ENCODE measurements around the gene BGLAP. TPM values are rescaled to one million over a fixed set of nuclear protein-coding genes. Genes with fewer than 3 reads are reported as not detected.

BGLAP gene
- total RNA-seq, 1 donor from 2014 or later = not detected

DNA sequence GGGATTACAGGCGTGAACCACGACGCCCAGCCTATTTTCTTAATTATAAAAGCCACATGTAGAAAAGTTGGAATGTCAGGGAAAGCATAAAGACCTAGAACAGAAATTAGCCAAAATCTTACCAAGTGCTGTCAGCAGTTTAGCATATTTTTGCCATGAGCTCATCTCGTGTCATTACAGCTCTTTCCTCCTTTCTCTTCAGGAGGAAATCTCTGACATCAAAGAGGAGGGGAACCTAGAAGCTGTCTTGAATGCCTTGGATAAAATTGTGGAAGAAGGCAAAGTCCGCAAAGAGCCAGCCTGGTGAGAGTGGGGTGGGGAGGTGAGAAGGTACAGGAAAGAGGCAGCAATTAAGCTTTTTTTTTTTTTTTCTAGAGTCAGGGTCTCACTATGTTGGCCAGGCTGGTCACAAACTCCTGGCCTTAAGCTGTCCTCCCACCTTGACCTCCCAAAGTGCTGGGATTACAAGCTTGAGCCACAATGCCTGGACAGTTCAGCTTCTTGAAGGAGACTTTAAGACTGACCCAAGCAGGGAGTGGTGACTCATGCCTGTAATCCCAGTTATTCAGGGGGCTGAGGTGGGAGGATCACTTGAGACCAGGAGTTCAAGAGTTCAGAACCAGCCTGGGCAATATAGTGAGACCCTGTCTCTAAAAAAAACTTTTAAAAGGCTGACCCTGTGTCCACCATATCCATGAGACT lies 8.4 kb upstream of the BGLAP start:
- no peaks in the 10 kb centered on the region for H3K36me3 Mint-ChIP-seq (ENCODE audit: unreplicated experiment)
- TF ChIP-seq, protein P1, sequence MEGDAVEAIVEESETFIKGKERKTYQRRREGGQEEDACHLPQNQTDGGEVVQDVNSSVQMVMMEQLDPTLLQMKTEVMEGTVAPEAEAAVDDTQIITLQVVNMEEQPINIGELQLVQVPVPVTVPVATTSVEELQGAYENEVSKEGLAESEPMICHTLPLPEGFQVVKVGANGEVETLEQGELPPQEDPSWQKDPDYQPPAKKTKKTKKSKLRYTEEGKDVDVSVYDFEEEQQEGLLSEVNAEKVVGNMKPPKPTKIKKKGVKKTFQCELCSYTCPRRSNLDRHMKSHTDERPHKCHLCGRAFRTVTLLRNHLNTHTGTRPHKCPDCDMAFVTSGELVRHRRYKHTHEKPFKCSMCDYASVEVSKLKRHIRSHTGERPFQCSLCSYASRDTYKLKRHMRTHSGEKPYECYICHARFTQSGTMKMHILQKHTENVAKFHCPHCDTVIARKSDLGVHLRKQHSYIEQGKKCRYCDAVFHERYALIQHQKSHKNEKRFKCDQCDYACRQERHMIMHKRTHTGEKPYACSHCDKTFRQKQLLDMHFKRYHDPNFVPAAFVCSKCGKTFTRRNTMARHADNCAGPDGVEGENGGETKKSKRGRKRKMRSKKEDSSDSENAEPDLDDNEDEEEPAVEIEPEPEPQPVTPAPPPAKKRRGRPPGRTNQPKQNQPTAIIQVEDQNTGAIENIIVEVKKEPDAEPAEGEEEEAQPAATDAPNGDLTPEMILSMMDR (IDR thresholded peaks at IDR 0.05; ENCODE audit: partially characterized antibody, unreplicated experiment) = no peak
- H3K27ac Mint-ChIP-seq (ENCODE audit: unreplicated experiment) = no peak overlapping the region
- peaks cover 2% of the 10 kb centered on the region for H3K27me3 Mint-ChIP-seq (ENCODE audit: unreplicated experiment)
- peaks cover 5% of the 10 kb centered on the region for H3K9me3 Mint-ChIP-seq (ENCODE audit: unreplicated experiment)
- no peak for DNase-seq
- H3K4me1 Mint-ChIP-seq (ENCODE audit: low read depth, unreplicated experiment) = peaks cover 10% of the 10 kb centered on the region
- no peak overlapping the region for H3K4me3 Mint-ChIP-seq (ENCODE audit: unreplicated experiment)

DNA sequence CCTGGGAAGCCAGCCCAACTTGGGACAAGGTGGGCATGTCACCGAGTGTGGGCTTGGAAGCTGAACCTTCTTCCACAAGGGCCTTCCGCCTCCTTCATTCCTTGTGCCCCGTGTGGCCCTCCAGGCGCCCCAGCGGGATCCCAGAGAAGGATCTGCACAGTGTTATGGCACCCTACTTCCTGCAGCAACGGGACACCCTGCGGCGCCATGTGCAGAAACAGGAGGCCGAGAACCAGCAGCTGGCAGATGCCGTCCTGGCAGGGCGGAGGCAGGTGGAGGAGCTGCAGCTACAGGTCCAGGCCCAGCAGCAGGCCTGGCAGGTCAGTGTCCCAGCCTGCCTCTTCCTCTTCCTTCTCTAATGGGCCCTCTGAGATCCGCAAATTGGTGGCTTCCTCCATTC lies 5.8 kb upstream of the BGLAP start:
- Mint-ChIP-seq H3K4me3 (ENCODE audit: unreplicated experiment) (no peak overlapping the region), H3K27ac (ENCODE audit: unreplicated experiment) (no peak overlapping the region), H3K27me3 (ENCODE audit: unreplicated experiment) (peaks cover 5% of the 10 kb centered on the region), H3K4me1 (ENCODE audit: low read depth, unreplicated experiment) (peaks cover 12% of the 10 kb centered on the region), H3K9me3 (ENCODE audit: unreplicated experiment) (peaks cover 5% of the 10 kb centered on the region), H3K36me3 (ENCODE audit: unreplicated experiment) (no peaks in the 10 kb centered on the region)
- no peak for DNase-seq
- TF ChIP-seq, protein P1 (IDR thresholded peaks at IDR 0.05; ENCODE audit: partially characterized antibody, unreplicated experiment) = no peak

DNA sequence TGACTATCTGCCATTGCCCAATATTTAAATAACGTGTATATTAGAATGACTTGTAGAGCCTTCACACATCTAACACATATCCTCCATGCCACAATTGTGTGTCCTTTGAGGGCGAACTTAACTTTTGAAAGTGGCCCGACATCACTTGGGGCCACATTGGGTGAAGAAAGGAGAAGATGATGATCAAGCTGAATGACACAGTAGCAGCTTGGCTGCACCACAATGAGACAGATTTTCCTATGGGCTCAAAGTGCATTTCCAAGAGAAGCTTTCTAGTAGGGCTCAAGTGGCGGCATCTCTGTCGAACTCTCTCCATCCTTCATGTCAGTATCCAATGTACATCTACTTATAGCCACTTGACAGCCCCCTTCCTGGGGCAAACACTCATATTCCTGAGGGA lies 3.7 kb upstream of the BGLAP start:
- H3K36me3 Mint-ChIP-seq (ENCODE audit: unreplicated experiment) = no peaks in the 10 kb centered on the region
- TF ChIP-seq, protein P1 (IDR thresholded peaks at IDR 0.05; ENCODE audit: partially characterized antibody, unreplicated experiment) = no peak
- no peak for DNase-seq
- H3K27ac Mint-ChIP-seq (ENCODE audit: unreplicated experiment) = no peak overlapping the region
- peaks cover 5% of the 10 kb centered on the region for H3K9me3 Mint-ChIP-seq (ENCODE audit: unreplicated experiment)
- H3K27me3 Mint-ChIP-seq (ENCODE audit: unreplicated experiment) = peaks cover 8% of the 10 kb centered on the region
- peaks cover 2% of the 10 kb centered on the region for H3K4me1 Mint-ChIP-seq (ENCODE audit: low read depth, unreplicated experiment)
- H3K4me3 Mint-ChIP-seq (ENCODE audit: unreplicated experiment) = no peak overlapping the region

DNA sequence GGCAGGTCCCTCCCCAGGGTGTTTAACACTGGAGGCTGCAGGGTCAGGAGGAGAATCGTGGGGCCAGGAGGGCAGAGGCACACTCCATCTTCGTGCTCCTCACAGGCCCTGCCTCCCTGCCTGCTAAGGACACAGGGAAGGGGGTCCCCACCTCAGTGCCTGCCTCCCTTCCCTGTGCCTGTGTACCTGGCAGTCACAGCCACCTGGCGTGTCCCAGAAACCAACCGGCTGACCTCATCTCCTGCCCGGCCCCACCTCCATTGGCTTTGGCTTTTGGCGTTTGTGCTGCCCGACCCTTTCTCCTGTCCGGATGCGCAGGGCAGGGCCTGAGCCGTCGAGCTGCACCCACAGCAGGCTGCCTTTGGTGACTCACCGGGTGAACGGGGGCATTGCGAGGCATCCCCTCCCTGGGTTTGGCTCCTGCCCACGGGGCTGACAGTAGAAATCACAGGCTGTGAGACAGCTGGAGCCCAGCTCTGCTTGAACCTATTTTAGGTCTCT lies 623 bp upstream of the BGLAP start:
- peaks cover 20% of the 10 kb centered on the region for H3K27me3 Mint-ChIP-seq (ENCODE audit: unreplicated experiment)
- no peaks in the 10 kb centered on the region for H3K9me3 Mint-ChIP-seq (ENCODE audit: unreplicated experiment)
- peaks cover 2% of the 10 kb centered on the region for H3K4me1 Mint-ChIP-seq (ENCODE audit: low read depth, unreplicated experiment)
- TF ChIP-seq, protein P1 (IDR thresholded peaks at IDR 0.05; ENCODE audit: partially characterized antibody, unreplicated experiment) = no peak
- DNase-seq = no peak
- no peak overlapping the region for H3K27ac Mint-ChIP-seq (ENCODE audit: unreplicated experiment)
- no peaks in the 10 kb centered on the region for H3K36me3 Mint-ChIP-seq (ENCODE audit: unreplicated experiment)
- no peak overlapping the region for H3K4me3 Mint-ChIP-seq (ENCODE audit: unreplicated experiment)

DNA sequence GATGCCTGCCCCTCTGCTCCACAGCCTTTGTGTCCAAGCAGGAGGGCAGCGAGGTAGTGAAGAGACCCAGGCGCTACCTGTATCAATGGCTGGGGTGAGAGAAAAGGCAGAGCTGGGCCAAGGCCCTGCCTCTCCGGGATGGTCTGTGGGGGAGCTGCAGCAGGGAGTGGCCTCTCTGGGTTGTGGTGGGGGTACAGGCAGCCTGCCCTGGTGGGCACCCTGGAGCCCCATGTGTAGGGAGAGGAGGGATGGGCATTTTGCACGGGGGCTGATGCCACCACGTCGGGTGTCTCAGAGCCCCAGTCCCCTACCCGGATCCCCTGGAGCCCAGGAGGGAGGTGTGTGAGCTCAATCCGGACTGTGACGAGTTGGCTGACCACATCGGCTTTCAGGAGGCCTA lies 754 bp downstream of the BGLAP start:
- H3K27ac Mint-ChIP-seq (ENCODE audit: unreplicated experiment) = no peak overlapping the region
- no peaks in the 10 kb centered on the region for H3K9me3 Mint-ChIP-seq (ENCODE audit: unreplicated experiment)
- peaks cover 3% of the 10 kb centered on the region for H3K4me1 Mint-ChIP-seq (ENCODE audit: low read depth, unreplicated experiment)
- DNase-seq = no peak
- no peaks in the 10 kb centered on the region for H3K36me3 Mint-ChIP-seq (ENCODE audit: unreplicated experiment)
- peaks cover 20% of the 10 kb centered on the region for H3K27me3 Mint-ChIP-seq (ENCODE audit: unreplicated experiment)
- TF ChIP-seq, protein P1 (IDR thresholded peaks at IDR 0.05; ENCODE audit: partially characterized antibody, unreplicated experiment) = no peak
- H3K4me3 Mint-ChIP-seq (ENCODE audit: unreplicated experiment) = no peak overlapping the region

Data from glutamatergic neuron (in vitro differentiated cells).